AG10803 (cell line): ENCODE measurements around the gene APCDD1L.
"Not testable (repeated sequence)": the region's sequence is repeated elsewhere in the genome, so short reads cannot be mapped to it uniquely, and the experiment has no call there.

Source experiments
- DNase-seq: peaks from one replicate; pipeline ENCODE4 v3.0.0; 2010; ENCODE audit warnings: low read depth
- H3K4me3 ChIP-seq: 2 replicates; pipeline ENCODE4 v1.5.1; 2011; ENCODE audit warnings: mild to moderate bottlenecking, low read length, control low read depth
- CTCF ChIP-seq: conservative IDR thresholded peaks from 2 replicates; pipeline ENCODE4 v1.5.1; 2011; ENCODE audit warnings: mild to moderate bottlenecking, low read length, control low read depth, inconsistent platforms

Gene APCDD1L

GRCh38 chr20:58544286-58544685 lies 29.1 kb upstream of the APCDD1L start:
- no peak for TF ChIP-seq CTCF
- DNase-seq: no peak
- no peak overlapping the region for H3K4me3 ChIP-seq

GRCh38 chr20:58543274-58543673 lies 28.1 kb upstream of the APCDD1L start:
- no peak overlapping the region for H3K4me3 ChIP-seq
- DNase-seq: no peak
- TF ChIP-seq CTCF: no peak

- no peak overlapping the region for H3K4me3 ChIP-seq
- DNase-seq: no peak
- TF ChIP-seq CTCF: no peak
Observed at GRCh38 chr20:58542411-58543095, 27.4 kb upstream of the APCDD1L start.

GRCh38 chr20:58542034-58542410 lies 26.8 kb upstream of the APCDD1L start:
- not testable (repeated sequence) for H3K4me3 ChIP-seq
- DNase-seq: peak; percentile 41

GRCh38 chr20:58538752-58539151 lies 23.6 kb upstream of the APCDD1L start:
- H3K4me3 ChIP-seq: no peak overlapping the region
- no peak for TF ChIP-seq CTCF
- DNase-seq: no peak

- no peak for DNase-seq
- no peak overlapping the region for H3K4me3 ChIP-seq
- no peak for TF ChIP-seq CTCF
Observed at GRCh38 chr20:58537831-58538230, 22.6 kb upstream of the APCDD1L start.

- DNase-seq: no peak
- TF ChIP-seq CTCF: no peak
- H3K4me3 ChIP-seq: no peak overlapping the region
Observed at GRCh38 chr20:58536289-58536688, 21.1 kb upstream of the APCDD1L start.

GRCh38 chr20:58531657-58532056 lies 16.5 kb upstream of the APCDD1L start:
- H3K4me3 ChIP-seq: no peak overlapping the region
- TF ChIP-seq CTCF: no peak
- DNase-seq: no peak
